ENCODE results near the gene MAPK8IP3. TPM values are rescaled to one million over a fixed set of nuclear protein-coding genes. Genes with fewer than 3 reads are reported as not detected.

MAPK8IP3 gene
- total RNA-seq: 10 to 100 TPM; 15.8 to 92.1 (median 39.0) TPM

GRCh38 chr16:1705688-1706385 lies at the start of gene MAPK8IP3:
MAPK8IP3 (plus strand) TSS chr16:1706195; CDS start chr16:1706340, 145 bp downstream.
- TF ChIP-seq CTCF (IDR thresholded peaks at IDR 0.05; ENCODE audit: low read depth): no peak

- TF ChIP-seq CTCF (IDR thresholded peaks at IDR 0.05; ENCODE audit: low read depth): no peak
Observed at GRCh38 chr16:1656808-1657617, 49.0 kb upstream of the MAPK8IP3 start.

GRCh38 chr16:1657841-1658240 lies 48.2 kb upstream of the MAPK8IP3 start:
- TF ChIP-seq CTCF (IDR thresholded peaks at IDR 0.05; ENCODE audit: low read depth): no peak

GRCh38 chr16:1659031-1659430 lies 47.0 kb upstream of the MAPK8IP3 start:
- no peak for TF ChIP-seq CTCF (IDR thresholded peaks at IDR 0.05; ENCODE audit: low read depth)

GRCh38 chr16:1661826-1662225 lies 44.2 kb upstream of the MAPK8IP3 start:
- TF ChIP-seq CTCF (IDR thresholded peaks at IDR 0.05; ENCODE audit: low read depth): no peak

- no peak for TF ChIP-seq CTCF (IDR thresholded peaks at IDR 0.05; ENCODE audit: low read depth)
Observed at GRCh38 chr16:1662543-1662942, 43.5 kb upstream of the MAPK8IP3 start.

GRCh38 chr16:1665829-1666228 lies 40.2 kb upstream of the MAPK8IP3 start:
- TF ChIP-seq CTCF (IDR thresholded peaks at IDR 0.05; ENCODE audit: low read depth): no peak

All from subcutaneous adipose tissue (tissue), 4 donors.